ENCODE data around the gene TESMIN. TPM values are rescaled to one million over a fixed set of nuclear protein-coding genes. Genes with fewer than 3 reads are reported as not detected.

TESMIN gene
- total RNA-seq, 1 experiment from 2014 or later, result 45.2 TPM

GRCh38 chr11:68687311-68687710 lies 64.0 kb downstream of the TESMIN start:
- H3K4me1 Mint-ChIP-seq, result peaks cover 30 to 35% of the 10 kb centered on the region in 2 experiments
- Histone ChIP-seq H2AFZ (ENCODE audit: low read length) (no peak overlapping the region), H4K8ac (replicated peaks; ENCODE audit: insufficient read length, low read depth, low read length) (no peak overlapping the region), H3K23ac (ENCODE audit: insufficient read length, low read depth, low read length) (no peak overlapping the region), H2BK20ac (ENCODE audit: low read depth, low read length, poor library complexity, severe bottlenecking) (no peak overlapping the region), H3K9ac (ENCODE audit: extremely low read depth, insufficient read length, low read length) (no peak overlapping the region), H4K20me1 (ENCODE audit: control insufficient read depth, insufficient read depth, insufficient read length) (no peaks in the 10 kb centered on the region), H4K5ac (ENCODE audit: insufficient read length, low read depth, low read length) (no peak overlapping the region), H3K18ac (ENCODE audit: insufficient read length, low read depth, low read length) (no peak overlapping the region), H2AK5ac (ENCODE audit: insufficient read length, low read length) (no peak overlapping the region), H3K27ac (ENCODE audit: insufficient read length, low read depth, low read length) (no peak overlapping the region), H2BK15ac (ENCODE audit: low read depth, low read length) (no peak overlapping the region), H3K79me1 (ENCODE audit: insufficient read depth, low read depth, low read length, poor library complexity, severe bottlenecking) (no peaks in the 10 kb centered on the region), H4K91ac (ENCODE audit: insufficient read length, low read depth, low read length) (no peak overlapping the region), H3K4ac (ENCODE audit: low read depth, low read length) (no peak overlapping the region), H3K79me2 (ENCODE audit: insufficient read depth, low read length) (no peaks in the 10 kb centered on the region), H3K56ac (ENCODE audit: insufficient read length, low read depth, low read length) (no peak overlapping the region), H2BK5ac (ENCODE audit: insufficient read length, low read length) (no peak overlapping the region), H2BK120ac (ENCODE audit: low read depth, low read length, poor library complexity, severe bottlenecking) (no peak overlapping the region), H3K4me2 (ENCODE audit: insufficient read depth, insufficient read length, low read length) (no peak overlapping the region), H3K4me1 (ENCODE audit: insufficient read depth, low read length) (no peaks in the 10 kb centered on the region; the same call in 1 of the 2 replicates), H3T11ph (ENCODE audit: low read length) (no peak overlapping the region), H3K9me3 (ENCODE audit: control insufficient read depth, low read depth, low read length) (no peaks in the 10 kb centered on the region), H3K14ac (ENCODE audit: insufficient read depth, low read length) (no peak overlapping the region), H2BK12ac (ENCODE audit: insufficient read length, low read depth, low read length) (no peak overlapping the region), H3K27me3 (ENCODE audit: insufficient read depth, low read length) (peaks cover 18% of the 10 kb centered on the region; the same call in 1 of the 2 replicates), H3K23me2 (ENCODE audit: insufficient read length, low read depth, low read length, poor library complexity, severe bottlenecking) (peaks cover 6% of the 10 kb centered on the region)
- no peak for DNase-seq
- peaks cover 3 to 51% (median 32%) of the 10 kb centered on the region in 3 experiments for H3K36me3 Mint-ChIP-seq (ENCODE audit: insufficient read depth in 1 of 3, low read depth in 3 of 3)
- H3K27ac Mint-ChIP-seq, result no peak overlapping the region
- H3K4me3 Mint-ChIP-seq, result no peak overlapping the region
- H3K9me3 Mint-ChIP-seq, result no peaks in the 10 kb centered on the region
- peaks cover 38% of the 10 kb centered on the region for H3K27me3 Mint-ChIP-seq (ENCODE audit: low read depth)
- no CpG with 5 or more reads among the region's 9 CpGs for WGBS (ENCODE audit: extremely low coverage, insufficient read length, low lambda C conversion rate)
- no peak for TF ChIP-seq CTCF (conservative IDR thresholded peaks at IDR 0.05)
